Smooth muscle cell (in vitro differentiated cells): ENCODE data around the gene RNGTT. TPM values are rescaled to one million over a fixed set of nuclear protein-coding genes. Genes with fewer than 3 reads are reported as not detected.
"Not testable (repeated sequence)": the region's sequence is repeated elsewhere in the genome, so short reads cannot be mapped to it uniquely, and the experiment has no call there.

Experiments used
- DNase-seq: peaks from one replicate; lab custom pipeline; 2025; ENCODE audit not compliant: unreplicated experiment; lab: John Stamatoyannopoulos, UW
- H2AFZ ChIP-seq: fragments of 200-600 bp; sonication (generic); 2 replicates; pipeline ENCODE4 v1.6.0; 2016; ENCODE audit warnings: antibody characterized with exemption, low read depth, mild to moderate bottlenecking
- H3F3A ChIP-seq: fragments of 200-600 bp; sonication (generic); 2 replicates; pipeline ENCODE4 v1.6.0; 2017; ENCODE audit warnings: antibody characterized with exemption, low read depth
- H3K27ac ChIP-seq: fragments of 200-600 bp; sonication (generic); 2 replicates; pipeline ENCODE4 v1.5.1; 2016; ENCODE audit warnings: low read depth, mild to moderate bottlenecking
- H3K27me3 ChIP-seq: fragments of 200-600 bp; sonication (generic); 2 replicates; pipeline ENCODE4 v1.6.1; 2016; ENCODE audit warnings: low read depth, mild to moderate bottlenecking
- H3K36me3 ChIP-seq: fragments of 200-600 bp; sonication (generic); 2 replicates; pipeline ENCODE4 v1.5.1; 2016; ENCODE audit warnings: low read depth
- H3K4me1 ChIP-seq: fragments of 200-600 bp; sonication (generic); 2 replicates; pipeline ENCODE4 v1.5.1; 2016; ENCODE audit warnings: low read depth
- H3K4me2 ChIP-seq: fragments of 200-600 bp; sonication (generic); 2 replicates; pipeline ENCODE4 v1.6.0; 2016; ENCODE audit warnings: mild to moderate bottlenecking
- H3K4me3 ChIP-seq: fragments of 200-600 bp; sonication (generic); 2 replicates; pipeline ENCODE4 v1.5.1; 2016; ENCODE audit warnings: mild to moderate bottlenecking
- H3K79me2 ChIP-seq: fragments of 200-600 bp; sonication (generic); 2 replicates; pipeline ENCODE4 v1.6.0; 2016; ENCODE audit warnings: low read depth, mild to moderate bottlenecking
- H3K9ac ChIP-seq: fragments of 200-600 bp; sonication (generic); 2 replicates; pipeline ENCODE4 v1.6.0; 2016; ENCODE audit warnings: low read depth
- H3K9me3 ChIP-seq: fragments of 200-600 bp; sonication (generic); replicated peaks from 2 replicates; pipeline ENCODE4 v1.5.1; 2016; ENCODE audit warnings: low read depth
- H4K20me1 ChIP-seq: fragments of 200-600 bp; sonication (generic); 2 replicates; pipeline ENCODE4 v1.6.0; 2016; ENCODE audit warnings: low read depth
- WGBS: methylation state at CpG from one replicate; pipeline ENCODE4 v1.1.7; 2016; ENCODE audit warnings: low lambda C conversion rate; 5-methylcytosine and 5-hydroxymethylcytosine counted together
- polyA plus RNA-seq: library from polyadenylated mRNA; unstranded; fragments of >200 nt; fragmentation: Nextera tagmentation; extraction: Ambion mirVana; gene quantifications from 2 replicates; pipeline ENCODE4 v1.2.1, GENCODE V29; 2016
- total RNA-seq: library from RNA; depleted of rRNA; stranded (reverse); fragments of >200 nt; gene quantifications from 2 replicates; pipeline ENCODE4 v1.2.3, GENCODE V29; 2014
- TF ChIP-seq, protein P1 (sequence below): fragments of 200-600 bp; sonication (generic); IDR thresholded peaks from 2 replicates; pipeline ENCODE4 v1.5.1; 2017; ENCODE audit warnings: borderline replicate concordance, mild to moderate bottlenecking, antibody characterized with exemption; ENCODE audit not compliant: insufficient read depth, poor library complexity, severe bottlenecking

Gene RNGTT
- total and polyA plus RNA-seq, 2 experiments from 2014 or later, result 7.5 to 22.7 TPM

GRCh38 chr6:88835210-88835609 is 128.2 kb downstream of the RNGTT start:
- no peak overlapping the region for H3K9ac ChIP-seq
- H3K4me3 ChIP-seq, result no peak overlapping the region
- no peaks in the 10 kb centered on the region for H3K4me1 ChIP-seq
- DNase-seq, result no peak
- no peak overlapping the region for H3K27ac ChIP-seq
- no peaks in the 10 kb centered on the region for H3K27me3 ChIP-seq
- H3K4me2 ChIP-seq, result no peak overlapping the region
- H2AFZ ChIP-seq, result no peak overlapping the region
- H3K36me3 ChIP-seq, result peaks cover 10% of the 10 kb centered on the region
- peaks cover 25% of the 10 kb centered on the region for H3K79me2 ChIP-seq
- no peaks in the 10 kb centered on the region for H4K20me1 ChIP-seq
- H3F3A ChIP-seq, result no peaks in the 10 kb centered on the region
- H3K9me3 ChIP-seq, result peaks cover 16% of the 10 kb centered on the region
- TF ChIP-seq, protein P1, sequence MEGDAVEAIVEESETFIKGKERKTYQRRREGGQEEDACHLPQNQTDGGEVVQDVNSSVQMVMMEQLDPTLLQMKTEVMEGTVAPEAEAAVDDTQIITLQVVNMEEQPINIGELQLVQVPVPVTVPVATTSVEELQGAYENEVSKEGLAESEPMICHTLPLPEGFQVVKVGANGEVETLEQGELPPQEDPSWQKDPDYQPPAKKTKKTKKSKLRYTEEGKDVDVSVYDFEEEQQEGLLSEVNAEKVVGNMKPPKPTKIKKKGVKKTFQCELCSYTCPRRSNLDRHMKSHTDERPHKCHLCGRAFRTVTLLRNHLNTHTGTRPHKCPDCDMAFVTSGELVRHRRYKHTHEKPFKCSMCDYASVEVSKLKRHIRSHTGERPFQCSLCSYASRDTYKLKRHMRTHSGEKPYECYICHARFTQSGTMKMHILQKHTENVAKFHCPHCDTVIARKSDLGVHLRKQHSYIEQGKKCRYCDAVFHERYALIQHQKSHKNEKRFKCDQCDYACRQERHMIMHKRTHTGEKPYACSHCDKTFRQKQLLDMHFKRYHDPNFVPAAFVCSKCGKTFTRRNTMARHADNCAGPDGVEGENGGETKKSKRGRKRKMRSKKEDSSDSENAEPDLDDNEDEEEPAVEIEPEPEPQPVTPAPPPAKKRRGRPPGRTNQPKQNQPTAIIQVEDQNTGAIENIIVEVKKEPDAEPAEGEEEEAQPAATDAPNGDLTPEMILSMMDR, result no peak

- WGBS, result 97% methylated on average over 1 of the region's 1 CpG
- H3K4me3 ChIP-seq, H3K27ac ChIP-seq, H2AFZ ChIP-seq, H3F3A ChIP-seq, H3K27me3 ChIP-seq, H3K9ac ChIP-seq, H4K20me1 ChIP-seq, H3K4me2 ChIP-seq, H3K36me3 ChIP-seq, H3K4me1 ChIP-seq, DNase-seq: not testable (repeated sequence)
- Histone ChIP-seq H3K9me3 (peaks cover 16% of the 10 kb centered on the region), H3K79me2 (peaks cover 27% of the 10 kb centered on the region)
These were observed 130.3 kb downstream of the RNGTT start for GRCh38 chr6:88833071-88833470.

- H3K27ac ChIP-seq, DNase-seq, H3K9ac ChIP-seq, H3K36me3 ChIP-seq, H3K4me1 ChIP-seq, H3K4me3 ChIP-seq, H3K27me3 ChIP-seq, H3K4me2 ChIP-seq, H3F3A ChIP-seq, H2AFZ ChIP-seq, H4K20me1 ChIP-seq, H3K9me3 ChIP-seq: not testable (repeated sequence)
- peaks cover 12% of the 10 kb centered on the region for H3K79me2 ChIP-seq
- WGBS, result 68% methylated on average over 4 of the region's 4 CpGs
These were observed 135.8 kb downstream of the RNGTT start for GRCh38 chr6:88827599-88827998.

GRCh38 chr6:88825856-88826255 is 137.6 kb downstream of the RNGTT start:
- Histone ChIP-seq H3K9me3 (no peaks in the 10 kb centered on the region), H3K4me1 (no peaks in the 10 kb centered on the region), H3K27ac (no peak overlapping the region), H3K4me2 (no peak overlapping the region), H3K79me2 (peaks cover 7% of the 10 kb centered on the region), H3K36me3 (no peaks in the 10 kb centered on the region), H3F3A (no peaks in the 10 kb centered on the region), H4K20me1 (peaks cover 8% of the 10 kb centered on the region), H2AFZ (no peak overlapping the region), H3K27me3 (no peaks in the 10 kb centered on the region), H3K4me3 (no peak overlapping the region), H3K9ac (no peak overlapping the region)
- WGBS, result 95% methylated on average over 3 of the region's 3 CpGs
- DNase-seq, result no peak
- TF ChIP-seq, protein P1, result no peak

DNA sequence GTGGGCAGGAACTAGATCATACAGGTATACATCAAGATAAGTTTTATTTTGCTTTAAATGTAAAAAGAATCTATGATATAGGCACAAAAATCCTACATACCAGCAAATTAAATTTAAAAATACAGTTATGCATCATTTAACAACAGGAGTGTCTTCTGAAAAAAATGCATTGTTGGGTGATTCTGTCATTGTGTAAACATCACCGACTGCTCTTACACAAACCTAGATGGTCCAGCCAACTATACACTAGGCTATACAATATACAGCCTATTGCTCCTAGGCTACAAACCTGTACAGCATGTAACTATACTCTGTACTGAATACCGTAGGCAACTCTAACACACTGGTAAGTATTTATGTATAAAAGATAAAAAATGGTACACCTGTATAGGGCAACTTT is 139.4 kb downstream of the RNGTT start:
- Histone ChIP-seq H3K27ac (no peak overlapping the region), H3K4me2 (no peak overlapping the region), H3K27me3 (no peaks in the 10 kb centered on the region), H2AFZ (no peak overlapping the region), H3K9ac (no peak overlapping the region), H3K36me3 (no peaks in the 10 kb centered on the region), H4K20me1 (peaks cover 19% of the 10 kb centered on the region), H3K4me3 (no peak overlapping the region), H3K9me3 (no peaks in the 10 kb centered on the region), H3K79me2 (peaks cover 4% of the 10 kb centered on the region), H3K4me1 (no peaks in the 10 kb centered on the region), H3F3A (no peaks in the 10 kb centered on the region)
- no peak for DNase-seq
- 80% methylated on average over 2 of the region's 2 CpGs for WGBS
- TF ChIP-seq, protein P1, result no peak
